Uterus (tissue), 2 donors: ENCODE measurements around the gene DYNLT4.

ENCODE experiments used
- CTCF ChIP-seq, 4 experiments: fragments of 200-600 bp in 2 of 4; fragments of 450-650 bp in 2 of 4; sonication (generic) in 2 of 4; IDR thresholded peaks; one replicate each; pipeline ENCODE4 v1.5.1; 2016 to 2019; ENCODE audit warnings: antibody characterized with exemption in 4 of 4, mild to moderate bottlenecking in 2 of 4, moderate library complexity in 1 of 4
- POLR2A ChIP-seq, 2 donors: fragments of 450-650 bp; IDR thresholded peaks; one replicate each; pipeline ENCODE4 v1.6.1; 2016; ENCODE audit warnings: antibody characterized with exemption in 2 of 2, mild to moderate bottlenecking in 1 of 2, moderate library complexity in 1 of 2

DNA sequence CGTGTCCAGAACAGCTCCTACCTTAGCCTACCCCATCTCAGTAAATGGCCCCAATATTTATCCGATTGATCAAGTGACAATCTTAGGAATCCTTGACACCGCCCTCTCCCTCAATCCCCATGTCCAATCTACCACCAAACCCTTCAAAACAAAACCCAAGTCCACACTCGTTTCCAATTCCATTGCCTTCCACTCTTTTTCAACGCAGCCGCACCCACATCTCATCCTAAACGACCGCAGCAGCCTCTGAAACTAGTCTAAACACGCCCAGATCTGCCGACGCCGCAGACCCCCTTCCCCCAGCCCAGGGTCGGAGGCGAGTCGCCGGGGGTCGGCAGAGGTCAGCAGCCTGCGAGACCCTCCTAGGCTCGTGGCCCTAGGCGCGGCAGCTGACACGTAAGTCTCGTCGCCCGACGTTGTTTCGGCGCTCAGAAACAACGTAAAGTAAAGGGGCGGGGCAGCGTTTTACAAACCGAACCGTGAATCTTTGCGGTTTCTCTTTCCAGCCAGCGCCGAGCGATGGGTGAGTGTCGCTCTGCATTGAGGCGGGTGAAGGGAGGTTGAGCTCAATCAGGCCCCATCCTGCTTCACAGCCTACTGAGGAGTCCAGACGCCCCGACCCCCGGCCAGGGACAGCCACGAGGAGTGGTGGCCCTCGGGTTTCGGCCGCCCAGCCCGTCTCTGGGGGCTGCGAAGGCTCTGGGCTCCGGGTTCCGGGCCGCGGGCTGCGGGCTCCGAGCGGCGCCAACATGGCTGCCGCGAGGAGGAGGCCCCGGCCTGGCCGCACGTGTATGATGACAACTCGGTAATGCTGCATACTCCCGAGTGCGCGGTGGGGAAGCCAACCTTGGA lies 31.8 kb downstream of the DYNLT4 start, which contains the start of gene RPS8:
- TF ChIP-seq CTCF (IDR thresholded peaks at IDR 0.05) (peak in 1 of 4 experiments; percentile 5), POLR2A (IDR thresholded peaks at IDR 0.05) (peak; percentile 88 to 95)
